Non-pigmented ciliary epithelial cell (primary cell): Measurements from ENCODE around the gene DNAJB13.

Experiments used
- DNase-seq: peaks from one replicate; pipeline ENCODE4 v3.0.0-alpha.2; 2010; ENCODE audit warnings: low read depth

Gene DNAJB13

GRCh38 chr11:74015919-74016684 is 65.3 kb downstream of the DNAJB13 start:
- DNase-seq, result no peak

GRCh38 chr11:74017631-74018030 is 66.8 kb downstream of the DNAJB13 start:
- no peak for DNase-seq

DNA sequence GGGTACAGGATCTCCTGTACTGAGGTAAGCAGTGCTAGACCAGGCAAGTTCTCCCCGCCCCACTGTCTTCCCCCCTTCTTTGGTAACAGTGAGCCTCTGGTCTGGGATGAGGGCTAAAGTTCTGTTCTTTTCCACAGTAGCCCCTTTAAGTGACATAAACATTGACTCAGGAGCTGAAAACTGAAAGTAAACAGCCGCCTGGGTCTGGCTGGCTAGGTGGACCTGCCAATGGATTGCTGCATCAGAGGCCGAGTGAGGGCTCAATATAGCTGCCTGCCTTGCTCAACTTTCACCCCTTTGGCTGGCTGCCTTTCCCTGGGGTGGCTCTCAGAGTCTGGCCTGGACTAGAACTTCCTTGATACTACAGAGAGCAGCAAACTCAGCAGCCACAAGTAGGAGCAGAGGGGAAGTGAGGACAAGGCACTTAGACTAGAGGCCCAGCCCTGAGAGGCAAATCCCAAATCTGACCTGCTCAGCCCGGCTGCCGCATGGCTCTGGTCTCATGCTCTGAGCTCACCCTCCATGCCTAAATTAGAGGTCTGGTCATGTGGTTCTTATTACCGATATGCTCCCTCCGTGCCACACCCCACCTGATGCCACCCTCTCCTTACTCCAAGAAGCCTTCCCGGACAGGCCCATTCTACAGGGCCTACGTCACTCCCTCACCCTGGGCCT is 67.6 kb downstream of the DNAJB13 start:
- DNase-seq, result no peak

DNA sequence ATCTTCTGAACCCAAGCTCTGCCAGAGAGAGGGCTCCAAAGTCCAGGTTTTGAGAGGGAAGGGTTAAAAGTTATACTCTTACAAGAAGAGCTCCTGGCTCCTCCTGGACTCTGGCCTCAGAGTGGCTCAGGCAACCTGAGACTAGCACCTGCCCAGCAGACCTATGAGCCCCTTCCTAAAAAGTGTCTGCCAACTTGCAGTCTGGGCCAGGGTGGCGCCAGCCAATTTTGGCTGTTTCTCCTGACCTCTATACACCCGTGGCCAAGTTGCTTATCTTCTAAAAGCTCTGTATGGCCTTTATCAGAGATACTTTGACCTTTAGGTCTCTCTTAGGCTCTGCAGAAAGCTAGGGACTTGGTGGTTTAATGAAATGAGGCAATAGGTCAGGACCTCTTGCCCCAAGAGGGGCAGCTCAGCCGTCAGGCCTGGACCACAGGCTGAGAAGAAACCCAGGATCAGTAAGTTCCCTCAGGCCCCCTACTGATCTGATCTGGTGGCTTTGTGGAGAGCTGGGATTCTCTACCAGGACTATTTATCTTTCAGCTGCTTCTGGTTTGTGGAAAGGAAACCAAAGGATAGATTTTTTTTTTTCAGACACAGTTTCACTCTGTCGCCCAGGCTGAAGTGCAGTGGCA is 68.4 kb downstream of the DNAJB13 start:
- DNase-seq, result no peak

DNA sequence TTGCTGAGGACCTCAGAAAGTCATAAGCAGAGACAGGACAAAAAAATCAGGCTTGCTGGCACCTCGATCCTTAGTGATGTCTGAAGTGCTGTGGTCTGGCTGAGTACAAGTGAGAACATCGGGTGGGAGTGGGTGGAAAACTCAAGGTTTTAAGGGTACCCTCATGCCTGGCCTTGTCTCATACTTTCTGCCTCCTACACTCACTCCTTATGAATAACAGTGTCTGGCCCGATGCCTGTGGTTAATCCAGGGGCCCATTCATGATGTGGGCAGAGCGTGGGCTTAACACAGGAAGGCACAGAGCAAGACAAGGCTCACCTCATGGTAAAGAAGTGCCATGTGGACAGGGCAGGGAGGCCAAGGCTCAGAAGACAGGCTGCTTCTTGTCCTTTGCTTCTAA is 69.0 kb downstream of the DNAJB13 start:
- no peak for DNase-seq
